ENCODE measurements around the gene FAM110D. TPM values are rescaled to one million over a fixed set of nuclear protein-coding genes. Genes with fewer than 3 reads are reported as not detected.

Gene FAM110D
- total RNA-seq, 2 donors from 2014 or later = 3.1 to 4.6 TPM

DNA sequence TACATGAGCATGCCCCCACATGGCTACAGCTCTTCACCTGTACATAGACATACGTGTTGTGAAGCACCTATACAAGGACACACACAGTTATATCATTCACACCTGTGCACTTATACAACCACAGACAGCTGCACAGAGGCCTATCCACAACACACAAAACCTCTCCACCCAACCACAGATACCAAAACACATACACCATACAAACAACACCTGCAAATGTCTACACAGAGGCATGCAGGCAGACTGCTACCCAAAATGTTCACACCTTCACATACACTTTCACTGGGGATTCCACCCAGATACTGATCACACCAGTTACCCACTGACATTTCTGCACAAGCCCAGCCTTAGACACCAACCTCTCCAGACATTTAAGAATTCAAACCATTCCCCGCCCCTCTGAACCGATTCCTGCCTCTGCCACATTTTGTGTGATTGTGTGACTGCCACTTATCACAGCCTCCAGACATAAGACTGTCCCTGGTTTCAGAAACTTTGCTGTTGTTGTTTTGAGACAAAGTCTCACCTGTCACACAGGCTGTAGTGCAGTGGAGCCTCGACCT is 7.9 kb downstream of the FAM110D start:
- DNase-seq (no peak), ATAC-seq (no peak)
- Histone ChIP-seq H3K4me3 (no peak overlapping the region), H3K36me3 (replicated peaks in 1 of 2; ENCODE audit: insufficient read depth in 1 of 2, low read depth in 2 of 2) (no peaks in the 10 kb centered on the region), H3K27me3 (no peaks in the 10 kb centered on the region), H3K4me1 (peaks cover 37% of the 10 kb centered on the region), H3K9me3 (no peaks in the 10 kb centered on the region), H3K27ac (no peak overlapping the region)
- 69 to 77% methylated on average over 4 of the region's 4 CpGs for WGBS, 2 donors
- intact Hi-C loops (cut with DNase I) = no loop called here
- TF ChIP-seq, protein P1, sequence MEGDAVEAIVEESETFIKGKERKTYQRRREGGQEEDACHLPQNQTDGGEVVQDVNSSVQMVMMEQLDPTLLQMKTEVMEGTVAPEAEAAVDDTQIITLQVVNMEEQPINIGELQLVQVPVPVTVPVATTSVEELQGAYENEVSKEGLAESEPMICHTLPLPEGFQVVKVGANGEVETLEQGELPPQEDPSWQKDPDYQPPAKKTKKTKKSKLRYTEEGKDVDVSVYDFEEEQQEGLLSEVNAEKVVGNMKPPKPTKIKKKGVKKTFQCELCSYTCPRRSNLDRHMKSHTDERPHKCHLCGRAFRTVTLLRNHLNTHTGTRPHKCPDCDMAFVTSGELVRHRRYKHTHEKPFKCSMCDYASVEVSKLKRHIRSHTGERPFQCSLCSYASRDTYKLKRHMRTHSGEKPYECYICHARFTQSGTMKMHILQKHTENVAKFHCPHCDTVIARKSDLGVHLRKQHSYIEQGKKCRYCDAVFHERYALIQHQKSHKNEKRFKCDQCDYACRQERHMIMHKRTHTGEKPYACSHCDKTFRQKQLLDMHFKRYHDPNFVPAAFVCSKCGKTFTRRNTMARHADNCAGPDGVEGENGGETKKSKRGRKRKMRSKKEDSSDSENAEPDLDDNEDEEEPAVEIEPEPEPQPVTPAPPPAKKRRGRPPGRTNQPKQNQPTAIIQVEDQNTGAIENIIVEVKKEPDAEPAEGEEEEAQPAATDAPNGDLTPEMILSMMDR (IDR thresholded peaks at IDR 0.05) = no peak
- TF ChIP-seq POLR2A (IDR thresholded peaks at IDR 0.05) = no peak

DNA sequence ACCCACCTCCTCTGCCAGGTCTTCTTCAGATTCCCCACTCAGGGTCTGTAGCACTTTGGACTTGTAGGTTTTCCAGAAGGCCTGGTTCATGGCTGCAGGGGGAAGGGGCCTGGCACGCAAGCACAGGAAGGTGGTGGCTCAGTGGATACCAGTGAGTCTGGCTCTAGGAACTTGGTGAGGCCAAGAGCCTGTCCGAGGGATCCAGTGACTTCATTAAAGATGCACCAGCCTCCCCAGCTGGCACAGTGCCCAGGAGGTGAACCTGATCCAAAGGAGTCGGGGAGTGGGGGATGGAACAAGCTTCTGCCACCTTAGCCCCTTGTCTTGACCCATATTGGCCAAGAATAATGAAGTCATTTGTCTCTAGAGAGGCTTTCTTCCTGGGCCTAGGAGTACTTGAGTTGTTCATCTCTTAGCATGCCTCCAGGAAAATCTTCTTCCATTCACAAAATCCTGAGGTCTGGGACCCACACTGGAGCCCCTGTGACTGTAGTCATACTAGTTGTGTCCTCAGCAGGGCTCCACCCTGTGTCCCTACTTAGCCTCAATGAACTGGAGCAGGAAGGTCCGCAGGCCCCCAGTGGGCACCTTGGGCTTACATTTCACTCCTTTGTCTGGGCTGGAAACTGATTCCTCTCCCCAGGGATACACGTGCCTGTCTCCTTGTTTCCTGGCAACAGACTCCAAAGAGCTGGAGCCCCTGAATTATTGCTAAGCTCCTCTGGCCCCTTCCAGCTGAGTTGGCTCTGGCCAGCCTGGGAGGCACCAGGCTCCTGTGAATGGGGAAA is 9.7 kb downstream of the FAM110D start, which contains the start of gene C1orf232:
Gene C1orf232, minus strand, starts transcription at position 554 of the 788 bp plus-strand sequence. Its CDS starts 464 bp downstream, at position 90.
- Histone ChIP-seq H3K9me3 (no peaks in the 10 kb centered on the region), H3K4me3 (peak within 1 kb of the TSS; percentile 40 to 78), H3K27me3 (no peaks in the 10 kb centered on the region), H3K27ac (peak within 1 kb of the TSS; percentile 60 to 87 (median 81)), H3K36me3 (replicated peaks in 1 of 2; ENCODE audit: insufficient read depth in 1 of 2, low read depth in 2 of 2) (no peaks in the 10 kb centered on the region), H3K4me1 (peaks cover 30% of the 10 kb centered on the region)
- TF ChIP-seq, protein P1 (IDR thresholded peaks at IDR 0.05) = no peak
- TF ChIP-seq POLR2A (IDR thresholded peaks at IDR 0.05) = no peak
- ATAC-seq = no peak
- WGBS, 2 donors = 54 to 66% methylated on average over 5 of the region's 5 CpGs
- intact Hi-C loops (cut with DNase I) = no loop called here
- peak in 2 of 4 donors; percentile 30 to 41 for DNase-seq

DNA sequence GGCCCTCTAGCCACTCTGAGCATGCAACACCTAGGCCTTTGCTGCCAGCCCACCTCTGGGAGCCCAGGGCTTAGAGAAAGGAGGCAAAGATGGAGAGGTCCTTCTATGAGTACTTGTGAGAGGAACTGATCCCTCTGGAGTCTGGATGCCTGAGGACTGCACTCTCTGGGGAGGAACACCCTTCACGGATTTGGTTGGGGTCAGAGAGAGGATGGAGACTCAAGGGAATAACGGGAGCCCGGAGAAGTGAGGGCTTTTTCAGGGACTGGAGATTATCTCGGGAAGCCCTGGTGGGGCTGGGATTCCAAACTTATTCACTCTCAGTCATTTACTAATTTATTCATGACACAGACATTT is 10.3 kb downstream of the FAM110D start:
- H3K27ac ChIP-seq = peak overlapping the region; percentile 60 to 87 (median 81)

DNA sequence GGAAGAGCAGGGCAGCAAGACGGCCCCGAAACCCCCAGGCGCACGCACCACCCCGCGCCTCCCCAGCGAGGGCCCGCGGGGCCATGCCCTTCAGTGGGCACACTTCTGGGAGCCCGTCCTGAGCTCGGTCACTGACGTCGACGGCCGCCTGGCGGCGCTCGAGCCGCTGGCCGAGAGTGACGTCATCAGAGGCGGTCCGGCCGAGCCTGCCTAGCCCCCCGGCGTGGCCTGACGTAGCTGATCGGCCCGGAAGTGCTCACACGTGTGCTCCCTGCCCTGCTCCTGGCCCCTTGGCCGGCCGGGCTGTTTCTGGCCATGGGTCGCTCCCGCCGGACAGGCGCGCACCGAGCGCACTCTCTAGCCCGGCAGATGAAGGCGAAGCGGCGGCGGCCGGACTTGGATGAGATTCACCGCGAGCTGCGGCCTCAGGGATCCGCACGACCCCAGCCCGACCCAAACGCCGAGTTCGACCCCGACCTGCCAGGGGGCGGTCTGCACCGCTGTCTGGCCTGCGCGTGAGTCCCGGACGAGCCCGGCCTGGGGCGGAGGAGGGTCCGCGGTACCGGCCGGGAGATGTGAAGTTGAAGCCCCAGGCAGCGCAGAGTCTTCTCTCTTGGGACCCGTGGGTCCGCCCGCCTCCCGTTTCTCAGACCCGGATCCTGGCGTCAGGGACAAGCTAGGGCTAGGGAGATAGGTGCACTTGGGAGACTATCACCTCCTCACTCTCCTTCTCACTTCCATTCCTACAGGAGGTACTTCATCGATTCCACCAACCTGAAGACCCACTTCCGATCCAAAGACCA is 11.0 kb downstream of the FAM110D start, which contains the start of gene ZNF593:
Gene ZNF593, plus strand, starts transcription at position 240 of the 803 bp plus-strand sequence. Its CDS starts 76 bp downstream, at position 316.
- peak; percentile 93 to 95 (median 94) for DNase-seq
- 0 to 1% methylated on average over 11 to 76 of the region's 76 CpGs for WGBS, 2 donors
- peak; percentile 96 for ATAC-seq
- Histone ChIP-seq H3K4me1 (peaks cover 18% of the 10 kb centered on the region), H3K27ac (peak within 1 kb of the TSS; percentile 60 to 87 (median 81)), H3K36me3 (replicated peaks in 1 of 2; ENCODE audit: insufficient read depth in 1 of 2, low read depth in 2 of 2) (no peaks in the 10 kb centered on the region), H3K9me3 (no peaks in the 10 kb centered on the region), H3K4me3 (peak within 1 kb of the TSS; percentile 40 to 78), H3K27me3 (no peaks in the 10 kb centered on the region)
- intact Hi-C loops (cut with DNase I) = no loop called here
- TF ChIP-seq, protein P1 (IDR thresholded peaks at IDR 0.05) = peak; percentile 79 to 99 (median 96)
- TF ChIP-seq POLR2A (IDR thresholded peaks at IDR 0.05) = peak; percentile 71 to 85 (median 83)

More for the DNA sequence above, 10.3 kb downstream of the FAM110D start:
- intact Hi-C loops (cut with DNase I) = no loop called here
- TF ChIP-seq, protein P1 (IDR thresholded peaks at IDR 0.05) = no peak
- no peak for TF ChIP-seq POLR2A (IDR thresholded peaks at IDR 0.05)
- Histone ChIP-seq H3K4me1 (peaks cover 24% of the 10 kb centered on the region), H3K27me3 (no peaks in the 10 kb centered on the region), H3K4me3 (no peak overlapping the region), H3K9me3 (no peaks in the 10 kb centered on the region), H3K36me3 (replicated peaks in 1 of 2; ENCODE audit: insufficient read depth in 1 of 2, low read depth in 2 of 2) (no peaks in the 10 kb centered on the region)
- 39 to 40% methylated on average over 4 of the region's 4 CpGs for WGBS, 2 donors
- DNase-seq = no peak
- no peak for ATAC-seq
